GM21529 (cell line): Measurements from ENCODE around the gene RETN.

ENCODE experiments used
- ATAC-seq: cut with Tn5 transposase; IDR thresholded peaks from one replicate; pipeline ENCODE4 v1.9.1; 2021; ENCODE audit not compliant: unreplicated experiment

RETN gene

GRCh38 chr19:7657131-7657751 is 11.6 kb upstream of the RETN start:
- no peak for ATAC-seq

- ATAC-seq, result peak; percentile 62
Measured at GRCh38 chr19:7658219-7658686, 10.6 kb upstream of the RETN start.

GRCh38 chr19:7661744-7662538 is 6.9 kb upstream of the RETN start:
- ATAC-seq, result no peak

- no peak for ATAC-seq
Measured at GRCh38 chr19:7662657-7663056, 6.2 kb upstream of the RETN start.

- ATAC-seq, result no peak
Measured at GRCh38 chr19:7663706-7664105, 5.1 kb upstream of the RETN start.

GRCh38 chr19:7665076-7665475 is 3.8 kb upstream of the RETN start:
- no peak for ATAC-seq

- no peak for ATAC-seq
Measured at GRCh38 chr19:7669641-7670040, 792 bp downstream of the RETN start.

GRCh38 chr19:7670150-7670783 is 1.4 kb downstream of the RETN start:
- ATAC-seq, result no peak

- ATAC-seq, result no peak
Measured at GRCh38 chr19:7670790-7671189, 1.9 kb downstream of the RETN start.

- no peak for ATAC-seq
Measured at GRCh38 chr19:7672522-7672921, 3.7 kb downstream of the RETN start.

GRCh38 chr19:7674010-7675005 is 5.5 kb downstream of the RETN start:
- ATAC-seq, result no peak

- ATAC-seq, result no peak
Measured at GRCh38 chr19:7676376-7676775, 7.5 kb downstream of the RETN start.

- no peak for ATAC-seq
Measured at GRCh38 chr19:7676854-7677253, 8.0 kb downstream of the RETN start, which contains the start of gene MCEMP1. Gene MCEMP1 (plus strand): TSS chr19:7677090. CDS start chr19:7677121, 31 bp downstream.

GRCh38 chr19:7677669-7678311 is 8.9 kb downstream of the RETN start:
- ATAC-seq, result no peak

- no peak for ATAC-seq
Measured at GRCh38 chr19:7678971-7679751, 10.3 kb downstream of the RETN start.

GRCh38 chr19:7679771-7680605 is 11.1 kb downstream of the RETN start:
- no peak for ATAC-seq

- no peak for ATAC-seq
Measured at GRCh38 chr19:7680606-7681339, 11.9 kb downstream of the RETN start, which contains the start of gene TRAPPC5. Gene TRAPPC5 (plus strand): TSS chr19:7680833. CDS start chr19:7682254, 1,421 bp downstream.
